Measurements from ENCODE around the gene BCL2L14. TPM values are rescaled to one million over a fixed set of nuclear protein-coding genes. Genes with fewer than 3 reads are reported as not detected.

Gene BCL2L14
- total RNA-seq, 4 donors from 2014 or later = 27.5 to 81.2 (median 52.5) TPM

DNA sequence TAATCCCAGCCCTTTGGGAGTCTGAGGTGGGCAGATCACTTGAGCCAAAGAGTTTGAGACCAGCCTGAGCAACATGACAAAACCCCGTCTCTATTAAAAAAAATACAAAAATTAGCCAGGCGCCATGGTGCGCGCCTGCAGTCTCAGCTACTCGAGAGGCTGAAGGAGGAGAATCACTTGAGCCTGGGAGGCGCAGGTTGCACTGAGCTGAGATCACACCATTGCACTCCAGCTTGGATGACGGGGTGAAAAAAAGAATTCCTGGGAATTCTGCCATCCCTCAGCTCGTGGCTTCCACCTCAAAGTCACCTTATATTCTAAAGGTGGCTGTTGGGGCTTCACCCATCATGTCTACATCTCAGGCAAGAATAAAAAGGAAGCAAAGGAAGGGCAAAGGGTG lies 12.9 kb downstream of the BCL2L14 start:
- Histone ChIP-seq H3K36me3 (no peaks in the 10 kb centered on the region), H3K27ac (no peak overlapping the region), H3K4me1 (peaks cover 0 to 26% (median 12%) of the 10 kb centered on the region in 4 donors), H3K4me3 (no peak overlapping the region), H3K27me3 (no peaks in the 10 kb centered on the region), H3K9me3 (no peaks in the 10 kb centered on the region)
- TF ChIP-seq POLR2A (IDR thresholded peaks at IDR 0.05) (no peak), POLR2AphosphoS5 (IDR thresholded peaks at IDR 0.05) (no peak), EP300 (IDR thresholded peaks at IDR 0.05; ENCODE audit: low read depth) (no peak)
- TF ChIP-seq, protein P1, sequence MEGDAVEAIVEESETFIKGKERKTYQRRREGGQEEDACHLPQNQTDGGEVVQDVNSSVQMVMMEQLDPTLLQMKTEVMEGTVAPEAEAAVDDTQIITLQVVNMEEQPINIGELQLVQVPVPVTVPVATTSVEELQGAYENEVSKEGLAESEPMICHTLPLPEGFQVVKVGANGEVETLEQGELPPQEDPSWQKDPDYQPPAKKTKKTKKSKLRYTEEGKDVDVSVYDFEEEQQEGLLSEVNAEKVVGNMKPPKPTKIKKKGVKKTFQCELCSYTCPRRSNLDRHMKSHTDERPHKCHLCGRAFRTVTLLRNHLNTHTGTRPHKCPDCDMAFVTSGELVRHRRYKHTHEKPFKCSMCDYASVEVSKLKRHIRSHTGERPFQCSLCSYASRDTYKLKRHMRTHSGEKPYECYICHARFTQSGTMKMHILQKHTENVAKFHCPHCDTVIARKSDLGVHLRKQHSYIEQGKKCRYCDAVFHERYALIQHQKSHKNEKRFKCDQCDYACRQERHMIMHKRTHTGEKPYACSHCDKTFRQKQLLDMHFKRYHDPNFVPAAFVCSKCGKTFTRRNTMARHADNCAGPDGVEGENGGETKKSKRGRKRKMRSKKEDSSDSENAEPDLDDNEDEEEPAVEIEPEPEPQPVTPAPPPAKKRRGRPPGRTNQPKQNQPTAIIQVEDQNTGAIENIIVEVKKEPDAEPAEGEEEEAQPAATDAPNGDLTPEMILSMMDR (IDR thresholded peaks at IDR 0.05) = no peak
- no peak for DNase-seq
- WGBS, 2 donors (ENCODE audit: low coverage in 1 of 2) = 76 to 90% methylated on average over 8 of the region's 8 CpGs
- intact Hi-C loops (cut with DNase I; ENCODE audit: low total_unique reads) (loop anchor here (5.0 kb wide), 1 partner anchor 254 kb away; no protein-coding TSS in a partner anchor), in situ Hi-C loops (cut with MboI; ENCODE audit: low pct_ligation_motif_present in 1 of 4, low pct_unique_long_range_greater_than_20kb in 1 of 4, low sequenced_read_pairs in 3 of 4) (loop anchor here (10.0 to 25.0 kb wide), 3 partner anchors 241 to 254 kb away; no protein-coding TSS in a partner anchor)

DNA sequence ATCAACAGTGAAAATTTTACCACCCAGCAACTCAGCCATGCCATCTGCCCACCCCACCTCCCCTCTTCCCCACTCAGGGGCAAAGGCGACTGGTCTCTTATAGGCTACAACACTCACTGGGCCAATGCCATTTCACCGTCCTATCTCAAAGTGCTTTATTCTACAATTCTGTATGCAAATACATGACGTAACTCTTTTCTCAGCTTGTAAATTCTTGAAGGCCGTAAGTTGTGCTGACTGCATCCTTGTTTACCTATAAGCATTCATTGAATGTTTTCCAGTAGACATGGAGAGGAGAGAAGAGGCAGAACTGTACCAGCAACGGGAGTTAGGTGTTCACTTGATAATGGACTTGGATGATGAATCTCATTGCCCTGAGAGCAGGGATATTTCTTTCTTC lies 15.6 kb downstream of the BCL2L14 start:
- Histone ChIP-seq H3K9me3 (no peaks in the 10 kb centered on the region), H3K36me3 (peaks cover 0 to 4% (median 0%) of the 10 kb centered on the region in 4 donors), H3K4me1 (peaks cover 0 to 22% (median 9%) of the 10 kb centered on the region in 4 donors), H3K27ac (peak overlapping the region in 2 of 4 donors; percentile 16 to 26), H3K4me3 (no peak overlapping the region), H3K27me3 (no peaks in the 10 kb centered on the region)
- intact Hi-C loops (cut with DNase I; ENCODE audit: low total_unique reads) (no loop called here), in situ Hi-C loops (cut with MboI; ENCODE audit: low pct_ligation_motif_present in 1 of 4, low pct_unique_long_range_greater_than_20kb in 1 of 4, low sequenced_read_pairs in 3 of 4) (loop anchor here (10.0 to 25.0 kb wide), 3 partner anchors 238 to 251 kb away; no protein-coding TSS in a partner anchor)
- TF ChIP-seq, protein P1 (IDR thresholded peaks at IDR 0.05) = no peak
- TF ChIP-seq POLR2A (IDR thresholded peaks at IDR 0.05) (no peak), EP300 (IDR thresholded peaks at IDR 0.05; ENCODE audit: low read depth) (no peak), POLR2AphosphoS5 (IDR thresholded peaks at IDR 0.05) (no peak)
- WGBS, 2 donors (ENCODE audit: low coverage in 1 of 2) = 53 to 63% methylated on average over 2 to 5 of the region's 5 CpGs
- peak; percentile 31 for DNase-seq

DNA sequence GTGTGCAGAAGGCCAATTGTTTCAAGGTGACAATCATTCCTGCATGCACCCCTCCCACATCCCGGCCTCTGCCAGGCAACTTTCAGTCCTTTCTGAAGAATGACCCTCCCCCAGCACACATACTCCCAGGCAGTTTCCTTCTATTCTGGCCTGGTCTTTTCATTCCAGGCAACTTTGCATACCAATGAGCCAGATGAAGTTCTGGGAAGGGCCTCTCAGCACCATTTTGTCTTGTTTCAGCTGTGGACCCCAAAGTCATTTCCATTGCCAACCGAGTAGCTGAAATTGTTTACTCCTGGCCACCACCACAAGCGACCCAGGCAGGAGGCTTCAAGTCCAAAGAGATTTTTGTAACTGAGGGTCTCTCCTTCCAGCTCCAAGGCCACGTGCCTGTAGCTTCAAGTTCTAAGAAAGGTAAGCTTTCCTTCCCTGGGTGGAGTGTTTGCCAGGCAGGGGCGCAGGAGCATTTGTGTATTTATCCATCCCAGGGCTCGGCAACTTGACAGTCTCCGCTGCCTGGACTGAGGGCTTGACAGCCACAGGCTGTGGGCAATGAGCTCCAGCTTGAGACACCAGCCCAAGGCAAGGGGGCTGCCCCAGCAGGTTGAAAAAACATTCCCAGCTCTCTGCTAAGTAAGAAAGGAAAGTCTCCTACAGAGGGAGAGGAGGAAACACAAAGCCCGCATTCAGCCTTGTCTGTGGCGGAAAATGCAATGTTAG lies 16.4 kb downstream of the BCL2L14 start:
- Histone ChIP-seq H3K36me3 (peaks cover 0 to 4% (median 0%) of the 10 kb centered on the region in 4 donors), H3K4me1 (peaks cover 0 to 14% (median 3%) of the 10 kb centered on the region in 4 donors), H3K4me3 (no peak overlapping the region), H3K27me3 (no peaks in the 10 kb centered on the region), H3K9me3 (no peaks in the 10 kb centered on the region), H3K27ac (no peak overlapping the region)
- in situ Hi-C loops (cut with MboI; ENCODE audit: low pct_ligation_motif_present in 1 of 4, low pct_unique_long_range_greater_than_20kb in 1 of 4, low sequenced_read_pairs in 3 of 4) (loop anchor here (10.0 to 25.0 kb wide), 3 partner anchors 238 to 250 kb away; no protein-coding TSS in a partner anchor), intact Hi-C loops (cut with DNase I; ENCODE audit: low total_unique reads) (no loop called here)
- 88 to 97% methylated on average over 5 to 9 of the region's 9 CpGs for WGBS, 2 donors (ENCODE audit: low coverage in 1 of 2)
- DNase-seq = no peak
- TF ChIP-seq POLR2AphosphoS5 (IDR thresholded peaks at IDR 0.05) (no peak), POLR2A (IDR thresholded peaks at IDR 0.05) (no peak), EP300 (IDR thresholded peaks at IDR 0.05; ENCODE audit: low read depth) (no peak)
- TF ChIP-seq, protein P1 (IDR thresholded peaks at IDR 0.05) = no peak

DNA sequence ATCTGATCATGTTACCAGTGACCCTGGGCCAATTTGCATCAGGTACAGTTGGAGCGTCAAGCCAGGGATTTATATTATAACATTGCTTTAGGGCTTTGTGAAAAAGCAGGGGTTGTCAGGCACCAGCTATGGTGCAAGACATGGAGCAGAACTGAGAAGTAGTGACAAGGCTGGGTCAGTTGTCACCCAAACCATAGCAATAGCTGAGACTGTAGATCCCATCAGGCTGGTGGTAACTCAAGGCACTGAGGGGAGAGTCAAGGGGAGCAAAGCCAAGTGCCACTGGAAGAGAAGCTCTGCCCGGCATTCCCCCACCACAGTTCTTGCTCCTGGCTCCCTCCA lies 16.9 kb downstream of the BCL2L14 start:
- intact Hi-C loops (cut with DNase I; ENCODE audit: low total_unique reads) (no loop called here), in situ Hi-C loops (cut with MboI; ENCODE audit: low pct_ligation_motif_present in 1 of 4, low pct_unique_long_range_greater_than_20kb in 1 of 4, low sequenced_read_pairs in 3 of 4) (loop anchor here (10.0 to 25.0 kb wide), 3 partner anchors 237 to 250 kb away; no protein-coding TSS in a partner anchor)
- 92 to 100% methylated on average over 1 to 2 of the region's 2 CpGs for WGBS, 2 donors (ENCODE audit: low coverage in 1 of 2)
- no peaks in the 10 kb centered on the region for H3K27me3 ChIP-seq
- H3K4me3 ChIP-seq = no peak overlapping the region
- TF ChIP-seq POLR2A (IDR thresholded peaks at IDR 0.05) (no peak), POLR2AphosphoS5 (IDR thresholded peaks at IDR 0.05) (no peak), EP300 (IDR thresholded peaks at IDR 0.05; ENCODE audit: low read depth) (no peak)
- H3K4me1 ChIP-seq = peaks cover 0 to 10% (median 2%) of the 10 kb centered on the region in 4 donors
- H3K27ac ChIP-seq = no peak overlapping the region
- DNase-seq = no peak
- H3K9me3 ChIP-seq = no peaks in the 10 kb centered on the region
- peaks cover 0 to 4% (median 0%) of the 10 kb centered on the region in 4 donors for H3K36me3 ChIP-seq

Data from transverse colon (tissue), 4 donors.